HUES64 (cell line): Measurements from ENCODE around the gene C13orf46.

Experiments used
- H3K27ac ChIP-seq: 2 replicates; pipeline ENCODE4 v1.7.0; 2013; ENCODE audit warnings: low read depth, low read length, inconsistent platforms
- H3K27me3 ChIP-seq: 2 replicates; pipeline ENCODE4 v1.6.1; 2013; ENCODE audit warnings: mild to moderate bottlenecking, low read length; ENCODE audit not compliant: insufficient read depth
- H3K36me3 ChIP-seq: 2 replicates; pipeline ENCODE4 v1.6.1; 2013; ENCODE audit warnings: mild to moderate bottlenecking, low read length; ENCODE audit not compliant: insufficient read depth
- H3K4me1 ChIP-seq: 2 replicates; pipeline ENCODE4 v1.6.1; 2013; ENCODE audit warnings: mild to moderate bottlenecking, low read length, moderate library complexity; ENCODE audit not compliant: insufficient read depth
- H3K4me3 ChIP-seq: 2 replicates; pipeline ENCODE4 v1.5.1; 2013; ENCODE audit warnings: mild to moderate bottlenecking, low read length, moderate library complexity
- H3K9ac ChIP-seq: 2 replicates; pipeline ENCODE4 v1.6.1; 2013; ENCODE audit warnings: mild to moderate bottlenecking, low read depth, low read length
- H3K9me3 ChIP-seq: 2 replicates; pipeline ENCODE4 v1.6.1; 2013; ENCODE audit warnings: low read depth, low read length; ENCODE audit not compliant: insufficient read depth
- WGBS: fragments of 150-250, 120-280 bp; methylation state at CpG from one replicate; pipeline ENCODE4 v1.1.7; 2013; ENCODE audit warnings: missing lambda C conversion rate; 5-methylcytosine and 5-hydroxymethylcytosine counted together

The C13orf46 gene

GRCh38 chr13:114008964-114009589 is 35.2 kb upstream of the C13orf46 start:
- Histone ChIP-seq H3K4me3 (no peak overlapping the region), H3K27me3 (no peaks in the 10 kb centered on the region), H3K27ac (no peak overlapping the region), H3K9me3 (no peaks in the 10 kb centered on the region), H3K4me1 (no peaks in the 10 kb centered on the region), H3K9ac (no peak overlapping the region), H3K36me3 (peaks cover 18% of the 10 kb centered on the region)
- 91% methylated on average over 33 of the region's 33 CpGs for WGBS

- Histone ChIP-seq H3K4me1 (no peaks in the 10 kb centered on the region), H3K27me3 (no peaks in the 10 kb centered on the region), H3K9ac (no peak overlapping the region), H3K36me3 (peaks cover 18% of the 10 kb centered on the region), H3K27ac (no peak overlapping the region), H3K9me3 (no peaks in the 10 kb centered on the region), H3K4me3 (no peak overlapping the region)
- 93% methylated on average over 12 of the region's 12 CpGs for WGBS
Measured at GRCh38 chr13:114007566-114007965, 33.7 kb upstream of the C13orf46 start.

- H3K4me3 ChIP-seq = no peak overlapping the region
- H3K36me3 ChIP-seq = peaks cover 13% of the 10 kb centered on the region
- H3K9me3 ChIP-seq = no peaks in the 10 kb centered on the region
- H3K4me1 ChIP-seq = no peaks in the 10 kb centered on the region
- no peaks in the 10 kb centered on the region for H3K27me3 ChIP-seq
- 90% methylated on average over 15 of the region's 15 CpGs for WGBS
- no peak overlapping the region for H3K9ac ChIP-seq
- no peak overlapping the region for H3K27ac ChIP-seq
Measured at GRCh38 chr13:114005206-114005724, 31.4 kb upstream of the C13orf46 start.

- no peak overlapping the region for H3K27ac ChIP-seq
- no peaks in the 10 kb centered on the region for H3K27me3 ChIP-seq
- no peaks in the 10 kb centered on the region for H3K4me1 ChIP-seq
- no peak overlapping the region for H3K4me3 ChIP-seq
- H3K36me3 ChIP-seq = peaks cover 7% of the 10 kb centered on the region
- H3K9ac ChIP-seq = no peak overlapping the region
- H3K9me3 ChIP-seq = no peaks in the 10 kb centered on the region
- 93% methylated on average over 41 of the region's 41 CpGs for WGBS
Measured at GRCh38 chr13:114004420-114005205, 30.7 kb upstream of the C13orf46 start.

- Histone ChIP-seq H3K9ac (no peak overlapping the region), H3K4me3 (no peak overlapping the region), H3K27me3 (no peaks in the 10 kb centered on the region), H3K27ac (no peak overlapping the region), H3K4me1 (no peaks in the 10 kb centered on the region), H3K36me3 (no peaks in the 10 kb centered on the region; the same call in 1 of the 2 replicates), H3K9me3 (no peaks in the 10 kb centered on the region)
- 94% methylated on average over 24 of the region's 24 CpGs for WGBS
Measured at GRCh38 chr13:114002771-114003321, 29.0 kb upstream of the C13orf46 start.

GRCh38 chr13:114002009-114002544 is 28.2 kb upstream of the C13orf46 start:
- H3K9ac ChIP-seq = no peak overlapping the region
- no peaks in the 10 kb centered on the region for H3K27me3 ChIP-seq
- no peaks in the 10 kb centered on the region; the same call in 1 of the 2 replicates for H3K36me3 ChIP-seq
- 91% methylated on average over 27 of the region's 27 CpGs for WGBS
- H3K4me3 ChIP-seq = no peak overlapping the region
- no peak overlapping the region for H3K27ac ChIP-seq
- no peaks in the 10 kb centered on the region for H3K4me1 ChIP-seq
- H3K9me3 ChIP-seq = no peaks in the 10 kb centered on the region

GRCh38 chr13:114001331-114002008 is 27.6 kb upstream of the C13orf46 start:
- Histone ChIP-seq H3K4me1 (no peaks in the 10 kb centered on the region), H3K36me3 (peaks cover under 1% of the 10 kb centered on the region; the same call in 1 of the 2 replicates), H3K9ac (no peak overlapping the region), H3K9me3 (no peaks in the 10 kb centered on the region), H3K4me3 (no peak overlapping the region), H3K27me3 (no peaks in the 10 kb centered on the region), H3K27ac (no peak overlapping the region)
- 95% methylated on average over 46 of the region's 46 CpGs for WGBS

- 96% methylated on average over 25 of the region's 26 CpGs for WGBS
- Histone ChIP-seq H3K9me3 (no peaks in the 10 kb centered on the region), H3K4me3 (no peak overlapping the region), H3K9ac (no peak overlapping the region), H3K36me3 (peaks cover 4% of the 10 kb centered on the region; the same call in 1 of the 2 replicates), H3K27ac (no peak overlapping the region), H3K27me3 (no peaks in the 10 kb centered on the region), H3K4me1 (no peaks in the 10 kb centered on the region)
Measured at GRCh38 chr13:114000151-114001040, 26.5 kb upstream of the C13orf46 start.

- H3K36me3 ChIP-seq = peaks cover 4% of the 10 kb centered on the region; the same call in 1 of the 2 replicates
- H3K9ac ChIP-seq = no peak overlapping the region
- H3K27me3 ChIP-seq = no peaks in the 10 kb centered on the region
- 97% methylated on average over 6 of the region's 10 CpGs for WGBS
- no peaks in the 10 kb centered on the region for H3K4me1 ChIP-seq
- no peak overlapping the region for H3K27ac ChIP-seq
- H3K9me3 ChIP-seq = no peaks in the 10 kb centered on the region
- no peak overlapping the region for H3K4me3 ChIP-seq
Measured at GRCh38 chr13:113999618-113999910, 25.7 kb upstream of the C13orf46 start.
